ENCODE measurements around the gene KRTAP29-1.
"Not testable (repeated sequence)": the region's sequence is repeated elsewhere in the genome, so short reads cannot be mapped to it uniquely, and the experiment has no call there.

DNA sequence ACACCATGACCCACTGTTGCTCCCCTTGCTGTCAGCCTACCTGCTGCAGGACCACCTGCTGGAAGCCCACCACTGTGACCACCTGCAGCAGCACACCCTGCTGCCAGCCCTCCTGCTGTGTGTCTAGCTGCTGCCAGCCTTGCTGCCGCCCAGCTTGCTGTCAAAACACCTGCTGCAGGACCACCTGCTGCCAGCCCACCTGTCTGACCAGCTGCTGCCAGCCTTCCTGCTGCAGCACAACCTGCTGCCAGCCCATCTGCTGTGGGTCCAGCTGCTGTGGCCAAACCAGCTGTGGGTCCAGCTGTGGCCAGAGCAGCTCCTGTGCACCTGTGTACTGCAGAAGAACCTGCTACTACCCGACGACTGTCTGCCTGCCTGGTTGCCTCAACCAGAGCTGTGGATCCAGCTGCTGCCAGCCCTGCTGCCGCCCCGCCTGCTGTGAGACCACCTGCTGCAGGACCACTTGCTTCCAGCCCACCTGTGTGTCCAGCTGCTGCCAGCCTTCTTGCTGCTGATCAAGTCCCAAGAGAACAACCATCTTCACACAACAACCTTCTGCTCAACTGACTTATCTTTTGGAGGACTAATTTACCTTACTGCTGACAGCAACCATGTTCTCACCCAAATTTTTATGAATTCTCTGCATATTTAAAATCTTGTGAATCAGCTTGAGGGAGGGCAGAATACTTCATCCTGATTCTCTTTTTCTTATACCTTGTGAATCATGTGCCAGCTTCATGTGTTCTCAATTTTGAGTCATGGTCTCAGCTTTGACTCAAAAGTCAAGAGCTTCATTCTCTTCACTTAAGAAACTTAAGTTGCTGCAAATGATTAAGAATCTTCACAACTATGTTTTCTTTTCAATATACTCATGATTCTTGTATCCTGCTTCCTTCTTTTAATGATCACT, 47.0 kb downstream of the KRTAP29-1 start, which contains the start of gene KRTAP9-9:
- TF ChIP-seq TAF1 (IDR thresholded peaks at IDR 0.05; ENCODE audit: borderline replicate concordance, low read depth, low read length); POLR2A (IDR thresholded peaks at IDR 0.05; ENCODE audit: low read depth, low read length): not testable (repeated sequence)

Measured in GM12892 (cell line).